Lower leg skin (tissue), 3 donors: Measurements from ENCODE around the gene PLPPR2.

Experiments
- CTCF ChIP-seq, 3 donors: fragments of 450-650 bp; IDR thresholded peaks; one replicate each; pipeline ENCODE4 v1.5.1; 2016; ENCODE audit warnings: antibody characterized with exemption in 3 of 3, mild to moderate bottlenecking in 3 of 3, moderate library complexity in 2 of 3
- POLR2A ChIP-seq, 2 donors: fragments of 450-650 bp; IDR thresholded peaks; one replicate each; pipeline ENCODE4 v1.6.1; 2016 to 2017; ENCODE audit warnings: antibody characterized with exemption in 2 of 2, mild to moderate bottlenecking in 1 of 2, moderate library complexity in 1 of 2

DNA sequence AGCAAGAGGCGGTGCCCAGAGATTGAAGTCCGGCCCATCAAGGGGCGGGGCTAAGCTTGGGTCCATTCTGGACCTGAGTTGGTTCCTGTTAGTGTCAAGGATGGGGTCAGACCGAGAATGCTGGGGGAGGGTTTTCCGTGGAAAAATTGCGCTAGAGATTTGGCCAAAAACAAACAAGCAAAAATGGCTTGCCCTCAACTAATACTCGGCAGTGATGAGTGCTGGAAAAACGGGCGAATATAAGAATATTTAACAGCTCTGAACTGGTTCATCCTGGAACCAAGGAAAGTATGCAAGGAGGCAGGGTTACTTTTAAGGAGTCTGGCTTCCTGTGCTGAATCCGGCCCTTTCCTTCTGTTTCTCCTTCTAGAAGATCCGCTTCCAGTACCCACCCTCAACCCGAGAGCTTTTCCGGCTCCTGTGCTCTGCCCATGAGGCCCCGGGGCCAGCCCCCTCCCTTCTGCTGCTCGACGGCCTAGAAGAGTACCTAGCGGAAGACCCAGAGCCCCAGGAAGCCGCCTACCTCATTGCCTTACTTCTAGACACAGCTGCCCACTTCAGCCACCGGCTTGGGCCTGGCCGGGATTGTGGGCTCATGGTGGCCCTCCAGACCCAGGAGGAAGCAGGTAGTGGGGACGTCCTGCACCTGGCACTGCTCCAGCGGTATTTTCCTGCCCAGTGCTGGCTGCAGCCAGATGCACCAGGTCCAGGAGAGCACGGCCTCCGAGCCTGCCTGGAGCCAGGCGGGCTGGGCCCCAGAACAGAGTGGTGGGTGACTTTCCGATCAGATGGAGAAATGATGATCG is 20.1 kb downstream of the PLPPR2 start:
- TF ChIP-seq CTCF (IDR thresholded peaks at IDR 0.05): no peak
- no peak for TF ChIP-seq POLR2A (IDR thresholded peaks at IDR 0.05)
